GM19239 (cell line): ENCODE measurements around the gene RAB3D.
A peak's percentile ranks its signal among the peaks of the same experiment; 100 is the strongest.
"Not testable (repeated sequence)": the region's sequence is repeated elsewhere in the genome, so short reads cannot be mapped to it uniquely, and the experiment has no call there.

Source experiments
- DNase-seq: peaks from one replicate; pipeline ENCODE4 v3.0.0; 2011; ENCODE audit warnings: low spot score; ENCODE audit not compliant: insufficient read length
- FAIRE-seq: peaks from 2 replicates; lab custom pipeline; 2011; peaks lifted over from hg19 to GRCh38; lab: Jason Lieb, UNC

The RAB3D gene

GRCh38 chr19:11370744-11371143 lies 31.3 kb upstream of the RAB3D start:
- DNase-seq (no peak), FAIRE-seq (no peak)

GRCh38 chr19:11367528-11367927 lies 28.1 kb upstream of the RAB3D start:
- FAIRE-seq, result no peak
- DNase-seq, result no peak

- DNase-seq (no peak), FAIRE-seq (no peak)
These were observed 26.2 kb upstream of the RAB3D start for GRCh38 chr19:11365557-11366117.

- no peak for DNase-seq
- no peak for FAIRE-seq
These were observed 25.5 kb upstream of the RAB3D start for GRCh38 chr19:11364935-11365334.

- DNase-seq, result no peak
- no peak for FAIRE-seq
These were observed 24.9 kb upstream of the RAB3D start for GRCh38 chr19:11364296-11364904.

- DNase-seq, result no peak
- FAIRE-seq, result no peak
These were observed 24.4 kb upstream of the RAB3D start for GRCh38 chr19:11363881-11364280.

GRCh38 chr19:11361771-11362731 lies 22.6 kb upstream of the RAB3D start:
- FAIRE-seq, result no peak
- no peak for DNase-seq

GRCh38 chr19:11361037-11361770 lies 21.7 kb upstream of the RAB3D start:
- DNase-seq (no peak), FAIRE-seq (no peak)

- DNase-seq (no peak), FAIRE-seq (no peak)
These were observed 20.0 kb upstream of the RAB3D start for GRCh38 chr19:11359421-11359820.

- DNase-seq, result no peak
- FAIRE-seq, result no peak
These were observed 17.5 kb upstream of the RAB3D start for GRCh38 chr19:11356676-11357550.

GRCh38 chr19:11356074-11356397 lies 16.6 kb upstream of the RAB3D start:
- FAIRE-seq, result no peak
- DNase-seq, result no peak

GRCh38 chr19:11355160-11356073 lies 16.0 kb upstream of the RAB3D start, which contains the start of gene PLPPR2:
TSS of gene PLPPR2 (plus strand) at chr19:11355432. CDS start at chr19:11357674, 2,242 bp downstream.
- FAIRE-seq (no peak), DNase-seq (peak; percentile 70)

- not testable (repeated sequence) for FAIRE-seq
These were observed 14.6 kb upstream of the RAB3D start for GRCh38 chr19:11354102-11354501.

GRCh38 chr19:11349171-11349570 lies 9.7 kb upstream of the RAB3D start:
- FAIRE-seq, result no peak
- DNase-seq, result no peak

More at GRCh38 chr19:11354102-11354501, 14.6 kb upstream of the RAB3D start:
- not testable (repeated sequence) for DNase-seq

- DNase-seq (no peak), FAIRE-seq (no peak)
These were observed 8.1 kb upstream of the RAB3D start for GRCh38 chr19:11347546-11348039.

GRCh38 chr19:11346104-11346940 lies 6.9 kb upstream of the RAB3D start, which contains the start of the genes CCDC159 and TMEM205:
TSS of gene CCDC159 (plus strand) at chr19:11346519. CDS start at chr19:11346607, 88 bp downstream.
TSS of gene TMEM205 (minus strand) at chr19:11346268. CDS start at chr19:11345619, 649 bp downstream.
- peak; percentile 98 for FAIRE-seq
- peak; percentile 93 for DNase-seq

GRCh38 chr19:11345122-11345803 lies 5.8 kb upstream of the RAB3D start:
- no peak for DNase-seq

More at GRCh38 chr19:11345122-11345803, 5.8 kb upstream of the RAB3D start:
- no peak for FAIRE-seq
